Suprapubic skin (tissue), 3 donors: ENCODE data around the gene HEPACAM2.

ENCODE experiments used
- CTCF ChIP-seq, 2 donors: fragments of 200-600 bp in 1 of 2; fragments of 450-650 bp in 1 of 2; sonication (generic) in 1 of 2; IDR thresholded peaks; one replicate each; pipeline ENCODE4 v1.5.1; 2016 to 2019; ENCODE audit warnings: antibody characterized with exemption in 2 of 2, mild to moderate bottlenecking in 1 of 2, moderate library complexity in 1 of 2
- EP300 ChIP-seq: sonication (generic); formaldehyde crosslinking; IDR thresholded peaks from one replicate; pipeline ENCODE4 v1.6.1; 2017; ENCODE audit warnings: antibody characterized with exemption

GRCh38 chr7:93238748-93239147 lies 12.5 kb upstream of the HEPACAM2 start:
- TF ChIP-seq CTCF (IDR thresholded peaks at IDR 0.05): no peak
- TF ChIP-seq EP300: no peak
